ENCODE measurements around the gene NCOA7. TPM values are rescaled to one million over a fixed set of nuclear protein-coding genes. Genes with fewer than 3 reads are reported as not detected.

NCOA7 gene
- total and polyA plus RNA-seq, 4 donors = 8.6 to 40.9 (median 17.6) TPM

DNA sequence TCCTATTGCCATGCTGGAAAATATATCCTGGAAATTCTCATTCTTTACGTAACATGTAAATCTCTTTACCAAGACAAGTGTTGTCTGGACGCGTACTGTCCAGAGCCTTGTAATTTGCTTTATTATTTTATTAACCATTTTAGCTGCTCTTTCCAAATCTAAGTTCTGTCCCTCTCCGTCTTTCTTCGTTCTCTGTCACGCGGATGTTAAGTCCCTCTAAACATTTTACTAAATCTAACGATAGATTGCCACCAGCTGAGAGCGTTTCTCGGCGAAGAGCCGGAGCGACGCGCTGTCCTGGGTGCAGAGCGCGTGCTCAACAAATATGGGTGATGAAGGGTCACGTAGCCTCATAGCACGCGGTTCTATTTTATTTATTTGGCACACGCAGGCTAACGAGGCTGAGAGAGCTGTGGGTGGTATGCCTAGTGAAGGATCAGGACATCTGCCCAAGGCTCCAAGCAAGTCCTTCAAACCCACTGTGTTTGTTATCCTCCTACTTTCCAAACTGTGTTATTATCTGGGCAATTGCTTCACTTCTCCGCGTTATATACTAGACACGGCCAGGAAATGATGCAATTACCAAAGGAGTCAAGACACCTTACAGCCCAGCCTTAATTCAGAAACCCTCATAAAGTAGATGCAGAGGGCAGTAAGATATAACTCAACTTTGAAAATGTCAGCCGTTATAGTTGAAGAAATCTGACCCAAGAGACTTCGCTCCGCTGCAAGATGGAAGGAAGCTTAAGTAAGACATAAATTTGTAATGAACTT lies 10.0 kb upstream of the NCOA7 start:
- Histone ChIP-seq H3K9ac (ENCODE audit: low read depth in 1 of 2, low read length in 2 of 2) (peak overlapping the region; percentile 93 to 94), H3K4me1 (ENCODE audit: control insufficient read depth in 4 of 4, insufficient read depth in 4 of 4, low read length in 3 of 4) (peaks cover 0 to 4% (median 0%) of the 10 kb centered on the region in 4 donors), H3K36me3 (ENCODE audit: control insufficient read depth in 4 of 4, insufficient read depth in 3 of 4, low read depth in 1 of 4, low read length in 3 of 4) (no peaks in the 10 kb centered on the region), H3K9me3 (ENCODE audit: control insufficient read depth in 4 of 4, low read length in 3 of 4) (no peaks in the 10 kb centered on the region), H3K27ac (ENCODE audit: low read depth in 1 of 2, low read length in 2 of 2) (peak overlapping the region; percentile 89 to 97), H3K27me3 (ENCODE audit: control insufficient read depth in 4 of 4, insufficient read depth in 4 of 4, low read length in 3 of 4) (no peaks in the 10 kb centered on the region), H3K4me3 (ENCODE audit: low read depth in 1 of 3, low read length in 3 of 3) (peak overlapping the region; percentile 69 to 79 (median 71))
- peak; percentile 66 for DNase-seq (ENCODE audit: low spot score)
- WGBS = 1% methylated on average over 28 of the region's 28 CpGs
- TF ChIP-seq SP1 (IDR thresholded peaks at IDR 0.05) = peak; percentile 27
- no peak for TF ChIP-seq CTCF (IDR thresholded peaks at IDR 0.05; ENCODE audit: low read depth, low read length, missing input control)
- peak; percentile 70 for TF ChIP-seq TAF1 (conservative IDR thresholded peaks at IDR 0.05)
- TF ChIP-seq YY1 (IDR thresholded peaks at IDR 0.05) = peak; percentile 79
- TF ChIP-seq, protein P1, sequence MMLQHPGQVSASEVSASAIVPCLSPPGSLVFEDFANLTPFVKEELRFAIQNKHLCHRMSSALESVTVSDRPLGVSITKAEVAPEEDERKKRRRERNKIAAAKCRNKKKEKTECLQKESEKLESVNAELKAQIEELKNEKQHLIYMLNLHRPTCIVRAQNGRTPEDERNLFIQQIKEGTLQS (IDR thresholded peaks at IDR 0.05) = peak; percentile 76
- TF ChIP-seq, protein P2, sequence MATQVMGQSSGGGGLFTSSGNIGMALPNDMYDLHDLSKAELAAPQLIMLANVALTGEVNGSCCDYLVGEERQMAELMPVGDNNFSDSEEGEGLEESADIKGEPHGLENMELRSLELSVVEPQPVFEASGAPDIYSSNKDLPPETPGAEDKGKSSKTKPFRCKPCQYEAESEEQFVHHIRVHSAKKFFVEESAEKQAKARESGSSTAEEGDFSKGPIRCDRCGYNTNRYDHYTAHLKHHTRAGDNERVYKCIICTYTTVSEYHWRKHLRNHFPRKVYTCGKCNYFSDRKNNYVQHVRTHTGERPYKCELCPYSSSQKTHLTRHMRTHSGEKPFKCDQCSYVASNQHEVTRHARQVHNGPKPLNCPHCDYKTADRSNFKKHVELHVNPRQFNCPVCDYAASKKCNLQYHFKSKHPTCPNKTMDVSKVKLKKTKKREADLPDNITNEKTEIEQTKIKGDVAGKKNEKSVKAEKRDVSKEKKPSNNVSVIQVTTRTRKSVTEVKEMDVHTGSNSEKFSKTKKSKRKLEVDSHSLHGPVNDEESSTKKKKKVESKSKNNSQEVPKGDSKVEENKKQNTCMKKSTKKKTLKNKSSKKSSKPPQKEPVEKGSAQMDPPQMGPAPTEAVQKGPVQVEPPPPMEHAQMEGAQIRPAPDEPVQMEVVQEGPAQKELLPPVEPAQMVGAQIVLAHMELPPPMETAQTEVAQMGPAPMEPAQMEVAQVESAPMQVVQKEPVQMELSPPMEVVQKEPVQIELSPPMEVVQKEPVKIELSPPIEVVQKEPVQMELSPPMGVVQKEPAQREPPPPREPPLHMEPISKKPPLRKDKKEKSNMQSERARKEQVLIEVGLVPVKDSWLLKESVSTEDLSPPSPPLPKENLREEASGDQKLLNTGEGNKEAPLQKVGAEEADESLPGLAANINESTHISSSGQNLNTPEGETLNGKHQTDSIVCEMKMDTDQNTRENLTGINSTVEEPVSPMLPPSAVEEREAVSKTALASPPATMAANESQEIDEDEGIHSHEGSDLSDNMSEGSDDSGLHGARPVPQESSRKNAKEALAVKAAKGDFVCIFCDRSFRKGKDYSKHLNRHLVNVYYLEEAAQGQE (IDR thresholded peaks at IDR 0.05) = peak; percentile 37
- TF ChIP-seq RAD21 (IDR thresholded peaks at IDR 0.05) = peak in 1 of 2 donors; percentile 6
- no peak for TF ChIP-seq FOXA2 (IDR thresholded peaks at IDR 0.05)
- no peak for TF ChIP-seq EGR1 (IDR thresholded peaks at IDR 0.05; ENCODE audit: low read depth in 2 of 2)
- no peak for TF ChIP-seq JUND (IDR thresholded peaks at IDR 0.05)
- no peak for TF ChIP-seq HNF4A (conservative IDR thresholded peaks at IDR 0.05)
- no peak for TF ChIP-seq FOXA1 (IDR thresholded peaks at IDR 0.05)
- peak; percentile 37 for TF ChIP-seq ZBTB33 (IDR thresholded peaks at IDR 0.05)
- TF ChIP-seq, protein P3, sequence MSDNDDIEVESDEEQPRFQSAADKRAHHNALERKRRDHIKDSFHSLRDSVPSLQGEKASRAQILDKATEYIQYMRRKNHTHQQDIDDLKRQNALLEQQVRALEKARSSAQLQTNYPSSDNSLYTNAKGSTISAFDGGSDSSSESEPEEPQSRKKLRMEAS (IDR thresholded peaks at IDR 0.05) = peak; percentile 91
- no peak for TF ChIP-seq NR2F2 (IDR thresholded peaks at IDR 0.05)
- no peak for TF ChIP-seq HNF4G (IDR thresholded peaks at IDR 0.05)
- peak in 1 of 2 donors; percentile 23 for TF ChIP-seq GABPA (IDR thresholded peaks at IDR 0.05 in 1 of 2, conservative IDR thresholded peaks at IDR 0.05 in 1 of 2)
- TF ChIP-seq RXRA (IDR thresholded peaks at IDR 0.05) = peak in 1 of 2 donors; percentile 43

Measured in liver (tissue), 9 donors.